H1 (cell line): ENCODE data around the gene SCMH1. TPM values are rescaled to one million over a fixed set of nuclear protein-coding genes. Genes with fewer than 3 reads are reported as not detected.
A peak's percentile ranks its signal among the peaks of the same experiment; 100 is the strongest.

Experiments
- CTCF ChIA-PET: fragments of 300-600 bp; sonication (Branson Sonifier 250); formaldehyde crosslinking; loops from one replicate; lab custom pipeline; 2021; ENCODE audit not compliant: partially characterized antibody; lab: Charles Lee
- POLR2A ChIA-PET: fragments of 300-600 bp; sonication (Branson Sonifier 250); formaldehyde crosslinking; loops from one replicate; lab custom pipeline; 2021; ENCODE audit warnings: inconsistent platforms; ENCODE audit not compliant: partially characterized antibody; lab: Charles Lee
- DNase-seq, 2 experiments: peaks; one replicate each; pipeline versions ENCODE4 v3.0.0 to v3.0.0-alpha.2; 2010 to 2022; ENCODE audit warnings: low spot score in 2 of 2, low read depth in 1 of 2, mixed read lengths in 1 of 2
- FAIRE-seq: peaks from 2 replicates; lab custom pipeline; 2011; peaks lifted over from hg19 to GRCh38; lab: Jason Lieb, UNC
- H2AFZ ChIP-seq: 2 replicates; pipeline ENCODE4 v1.8.1; 2012; ENCODE audit warnings: low read length, inconsistent platforms
- H2AK5ac ChIP-seq: 2 replicates; pipeline ENCODE4 v1.6.1; 2013; ENCODE audit warnings: low read depth, low read length
- H2BK120ac ChIP-seq: replicated peaks from 2 replicates; pipeline ENCODE3; 2013; ENCODE audit warnings: low read depth, low read length, inconsistent platforms
- H2BK12ac ChIP-seq: 2 replicates; pipeline ENCODE4 v1.6.1; 2013; ENCODE audit warnings: low read depth, low read length
- H2BK15ac ChIP-seq: 2 replicates; pipeline ENCODE4 v1.6.1; 2013; ENCODE audit warnings: low read length
- H2BK20ac ChIP-seq: 2 replicates; pipeline ENCODE4 v1.6.1; 2013; ENCODE audit warnings: low read length
- H2BK5ac ChIP-seq: 2 replicates; pipeline ENCODE4 v1.6.1; 2013; ENCODE audit warnings: low read depth, low read length
- H3K14ac ChIP-seq: 2 replicates; pipeline ENCODE4 v1.6.1; 2013; ENCODE audit warnings: inconsistent platforms; ENCODE audit not compliant: insufficient read length
- H3K18ac ChIP-seq: 2 replicates; pipeline ENCODE4 v1.6.1; 2013; ENCODE audit warnings: low read length; ENCODE audit errors: extremely low read depth
- H3K23ac ChIP-seq: 2 replicates; pipeline ENCODE4 v1.6.1; 2013; ENCODE audit warnings: inconsistent platforms; ENCODE audit not compliant: insufficient read length
- H3K23me2 ChIP-seq: 2 replicates; pipeline ENCODE4 v1.6.1; 2013; ENCODE audit warnings: low read depth, low read length
- H3K27ac ChIP-seq: 2 replicates; pipeline ENCODE4 v1.6.1; 2011; ENCODE audit warnings: low read depth, low read length, inconsistent platforms
- H3K27me3 ChIP-seq, 4 experiments: replicated peaks in 1 of 4; 1 replicate in 1 of 4; 2 replicates in 3 of 4; pipeline versions ENCODE4 v1.6.1 to v1.8.1; 2011 to 2013; ENCODE audit warnings: low read length in 3 of 4, mild to moderate bottlenecking in 3 of 4, inconsistent platforms in 2 of 4, mixed read lengths in 2 of 4, moderate library complexity in 1 of 4; ENCODE audit not compliant: control insufficient read depth in 3 of 4, insufficient read depth in 3 of 4; ENCODE audit errors: extremely low read depth in 1 of 4
- H3K36me3 ChIP-seq, 4 experiments: 2 replicates each; pipeline versions ENCODE4 v1.6.1 to v1.8.1; 2011 to 2013; ENCODE audit warnings: mild to moderate bottlenecking in 4 of 4, low read length in 3 of 4, moderate library complexity in 2 of 4, control low read depth in 1 of 4, inconsistent platforms in 1 of 4; ENCODE audit not compliant: insufficient read depth in 4 of 4, control insufficient read depth in 2 of 4
- H3K4ac ChIP-seq: replicated peaks from 2 replicates; pipeline ENCODE3; 2013; ENCODE audit warnings: low read length, low read depth, mixed read lengths, inconsistent platforms; ENCODE audit not compliant: insufficient read length
- H3K4me1 ChIP-seq, 4 experiments: replicated peaks in 1 of 4; 1 replicate in 1 of 4; 2 replicates in 3 of 4; pipeline versions ENCODE4 v1.6.1 to v1.8.1; 2011 to 2013; ENCODE audit warnings: low read length in 3 of 4, inconsistent platforms in 2 of 4, mixed read lengths in 1 of 4; ENCODE audit not compliant: insufficient read depth in 4 of 4, control insufficient read depth in 3 of 4
- H3K4me2 ChIP-seq, 2 experiments: 2 replicates each; pipeline versions ENCODE4 v1.6.1 to v1.8.1; 2011 to 2013; ENCODE audit warnings: low read depth in 2 of 2, low read length in 2 of 2, control low read depth in 1 of 2, inconsistent platforms in 1 of 2, mild to moderate bottlenecking in 1 of 2; ENCODE audit not compliant: insufficient read depth in 1 of 2
- H3K4me3 ChIP-seq, 4 experiments: fragments of 200-600, 300-600 bp in 1 of 4; sonication (generic), shearing (Covaris generic), sonication (Bioruptor Twin) in 1 of 4; 2 replicates each; pipeline versions ENCODE4 v1.5.1 to v1.8.1; 2011 to 2016; ENCODE audit warnings: low read length in 4 of 4, low read depth in 3 of 4, control low read depth in 2 of 4, inconsistent platforms in 2 of 4, mild to moderate bottlenecking in 2 of 4, mixed read lengths in 1 of 4, moderate library complexity in 1 of 4; ENCODE audit not compliant: insufficient read depth in 2 of 4; ENCODE audit errors: extremely low read depth in 1 of 4
- H3K56ac ChIP-seq: replicated peaks from 2 replicates; pipeline ENCODE3; 2013; ENCODE audit warnings: low read depth, mild to moderate bottlenecking, mixed read lengths, low read length, inconsistent platforms; ENCODE audit not compliant: insufficient read length
- H3K79me1 ChIP-seq: 2 replicates; pipeline ENCODE4 v1.6.1; 2013; ENCODE audit warnings: low read depth, low read length, control low read depth
- H3K79me2 ChIP-seq, 2 experiments: 2 replicates each; pipeline versions ENCODE4 v1.6.1 to v1.8.1; 2012 to 2013; ENCODE audit warnings: low read length in 2 of 2, mild to moderate bottlenecking in 2 of 2, inconsistent platforms in 1 of 2; ENCODE audit not compliant: insufficient read depth in 2 of 2, control insufficient read depth in 1 of 2
- H3K9ac ChIP-seq, 4 experiments: replicated peaks in 1 of 4; 1 replicate in 1 of 4; 2 replicates in 3 of 4; pipeline versions ENCODE4 v1.6.1 to v1.8.1; 2011 to 2013; ENCODE audit warnings: low read depth in 3 of 4, low read length in 3 of 4, control low read depth in 2 of 4, mild to moderate bottlenecking in 2 of 4, moderate library complexity in 2 of 4, inconsistent platforms in 1 of 4; ENCODE audit errors: extremely low read depth in 1 of 4
- H3K9me3 ChIP-seq, 2 experiments: 2 replicates each; pipeline versions ENCODE4 v1.6.1 to v1.8.1; 2012 to 2013; ENCODE audit warnings: mild to moderate bottlenecking in 2 of 2, moderate library complexity in 2 of 2, control low read depth in 1 of 2, inconsistent platforms in 1 of 2, low read depth in 1 of 2, low read length in 1 of 2, mixed read lengths in 1 of 2; ENCODE audit not compliant: insufficient read depth in 2 of 2
- H4K20me1 ChIP-seq, 2 experiments: replicated peaks in 1 of 2; 2 replicates each; pipeline versions ENCODE3 to v1.8.1; 2011 to 2013; ENCODE audit warnings: inconsistent platforms in 2 of 2, low read length in 2 of 2, mild to moderate bottlenecking in 1 of 2; ENCODE audit not compliant: insufficient read depth in 2 of 2, control insufficient read depth in 1 of 2
- H4K5ac ChIP-seq: 2 replicates; pipeline ENCODE4 v1.6.1; 2013; ENCODE audit warnings: low read length, low read depth, mixed read lengths, inconsistent platforms; ENCODE audit not compliant: insufficient read length
- H4K8ac ChIP-seq: 2 replicates; pipeline ENCODE4 v1.8.0; 2013; ENCODE audit warnings: mild to moderate bottlenecking, moderate library complexity, low read length, inconsistent platforms; ENCODE audit not compliant: insufficient read depth; ENCODE audit errors: extremely low read depth
- H4K91ac ChIP-seq: replicated peaks from 2 replicates; pipeline ENCODE3; 2013; ENCODE audit warnings: low read length, mixed read lengths, inconsistent platforms; ENCODE audit not compliant: insufficient read length
- BRCA1 ChIP-seq: IDR thresholded peaks from 2 replicates; pipeline ENCODE4 v1.6.1; 2012; ENCODE audit warnings: low read depth, low read length, improper control_type of control experiment
- GABPA ChIP-seq: IDR thresholded peaks from 2 replicates; pipeline ENCODE4 v1.6.1; 2011; ENCODE audit warnings: mild to moderate bottlenecking, low read length, moderate library complexity, borderline replicate concordance; ENCODE audit not compliant: insufficient read depth
- RAD21 ChIP-seq, 2 experiments: IDR thresholded peaks in 1 of 2; conservative IDR thresholded peaks in 1 of 2; 2 replicates each; pipeline ENCODE4 v1.6.1; 2011; ENCODE audit warnings: low read depth in 2 of 2, low read length in 2 of 2, improper control_type of control experiment in 1 of 2, inconsistent platforms in 1 of 2, mild to moderate bottlenecking in 1 of 2, moderate library complexity in 1 of 2
- WGBS, 2 experiments: shearing (Covaris generic) in 1 of 2; methylation state at CpG; one replicate each; pipeline versions ENCODE4 v1.1.6 to v1.1.7; 2013 to 2015; ENCODE audit warnings: low lambda C conversion rate in 2 of 2, mixed read lengths in 2 of 2, inconsistent platforms in 1 of 2, low coverage in 1 of 2, missing lambda C conversion rate in 1 of 2; ENCODE audit not compliant: insufficient replicate concordance in 2 of 2, insufficient coverage in 1 of 2, insufficient read length in 1 of 2; ENCODE audit errors: extremely low coverage in 1 of 2, missing lambda C conversion rate in 1 of 2; 5-methylcytosine and 5-hydroxymethylcytosine counted together
- polyA plus RNA-seq, 7 experiments: library from polyadenylated mRNA; depleted of rRNA in 3 of 7; stranded (reverse) in 5 of 7; unstranded in 2 of 7; fragments of >200 nt in 5 of 7; fragments of 200-250 nt in 2 of 7; gene quantifications; 1 replicate in 5 of 7; 2 replicates in 1 of 7; 4 replicates in 1 of 7; pipeline versions ENCODE4 v1.2.1 to v1.2.3, GENCODE V29; 2011 to 2013; ENCODE audit warnings: missing spikeins in 2 of 7, mixed read lengths in 2 of 7
- total RNA-seq: library from RNA; stranded (reverse); fragmentation: NEBNext Ultra II Directional; extraction: Animal tissue kit (Norgen Biotek cat#: 25700); gene quantifications from 2 replicates; pipeline ENCODE4 v1.2.1, GENCODE V29; 2021
- TF ChIP-seq, protein P1 (sequence below), 3 experiments: IDR thresholded peaks; 1 replicate in 2 of 3; 2 replicates in 1 of 3; pipeline versions ENCODE4 v1.5.1 to v1.6.1; 2011; ENCODE audit warnings: low read length in 3 of 3, mild to moderate bottlenecking in 3 of 3, inconsistent platforms in 2 of 3, low read depth in 1 of 3, moderate library complexity in 1 of 3; ENCODE audit not compliant: insufficient read depth in 1 of 3; ENCODE audit errors: control extremely low read depth in 1 of 3

The SCMH1 gene
- total and polyA plus RNA-seq, 2 of the 8 experiments (the other 6 are each of a cell fraction or from before 2014, with no cell fraction given), result 16.6 to 30.7 TPM

DNA sequence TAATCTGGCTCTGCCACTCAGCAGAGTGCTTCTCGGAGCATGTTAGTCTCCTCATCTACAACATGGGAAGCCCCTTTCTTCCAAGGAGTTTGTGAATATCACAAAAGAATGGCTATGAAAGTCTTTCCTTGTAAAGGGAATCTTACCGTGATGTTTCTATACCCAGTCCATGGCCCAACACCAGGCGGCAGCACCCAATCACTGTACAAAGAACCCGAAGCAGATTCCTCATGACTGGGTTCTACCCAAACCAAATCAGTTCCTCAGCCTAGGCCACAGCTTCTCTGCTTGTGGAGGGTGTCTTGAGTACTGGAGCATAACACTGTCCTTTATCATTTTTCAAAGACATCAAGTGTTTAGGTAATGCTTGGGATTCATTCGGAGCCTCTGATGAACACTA is 204.0 kb downstream of the SCMH1 start:
- H4K91ac ChIP-seq, result no peak overlapping the region
- no peak overlapping the region for H2BK12ac ChIP-seq
- no peak overlapping the region for H2AK5ac ChIP-seq
- H3K18ac ChIP-seq, result no peak overlapping the region
- no peaks in the 10 kb centered on the region; the same call in 1 of the 2 replicates for H3K23me2 ChIP-seq
- FAIRE-seq, result no peak
- H2AFZ ChIP-seq, result no peak overlapping the region
- ChIA-PET CTCF (interaction anchor here (0.7 to 2.8 kb wide), 7 partner anchors 9 to 393 kb away, joined by 3 to 20 read pairs (median 3); no protein-coding TSS in a partner anchor), POLR2A (interaction anchor here (1.1 to 2.0 kb wide), 3 partner anchors 8 to 35 kb away, joined by 3 to 9 read pairs (median 4); no protein-coding TSS in a partner anchor)
- 81% methylated on average over 5 of the region's 5 CpGs; no CpG with 5 or more reads in 1 of the 2 experiments for WGBS, 2 experiments
- H4K5ac ChIP-seq, result no peak overlapping the region
- no peak overlapping the region for H3K23ac ChIP-seq
- H2BK15ac ChIP-seq, result no peak overlapping the region
- H3K79me1 ChIP-seq, result no peaks in the 10 kb centered on the region
- no peak overlapping the region for H3K14ac ChIP-seq
- DNase-seq, result no peak
- H3K36me3 ChIP-seq, result peaks cover 0 to 4% (median 2%) of the 10 kb centered on the region in 4 experiments; a peak in 3 of 8 replicates
- peaks cover 0 to 3% (median 0%) of the 10 kb centered on the region in 4 experiments; a peak in 1 of 7 replicates for H3K27me3 ChIP-seq
- H3K4me3 ChIP-seq, result no peak overlapping the region
- H3K9me3 ChIP-seq, result no peaks in the 10 kb centered on the region
- H3K4me2 ChIP-seq, result no peak overlapping the region
- TF ChIP-seq BRCA1 (no peak), GABPA (no peak), RAD21 (IDR thresholded peaks at IDR 0.05 in 1 of 2, conservative IDR thresholded peaks at IDR 0.05 in 1 of 2; ENCODE audit: low read depth in 2 of 2, low read length in 2 of 2) (peak; percentile 50 to 52)
- TF ChIP-seq, protein P1, sequence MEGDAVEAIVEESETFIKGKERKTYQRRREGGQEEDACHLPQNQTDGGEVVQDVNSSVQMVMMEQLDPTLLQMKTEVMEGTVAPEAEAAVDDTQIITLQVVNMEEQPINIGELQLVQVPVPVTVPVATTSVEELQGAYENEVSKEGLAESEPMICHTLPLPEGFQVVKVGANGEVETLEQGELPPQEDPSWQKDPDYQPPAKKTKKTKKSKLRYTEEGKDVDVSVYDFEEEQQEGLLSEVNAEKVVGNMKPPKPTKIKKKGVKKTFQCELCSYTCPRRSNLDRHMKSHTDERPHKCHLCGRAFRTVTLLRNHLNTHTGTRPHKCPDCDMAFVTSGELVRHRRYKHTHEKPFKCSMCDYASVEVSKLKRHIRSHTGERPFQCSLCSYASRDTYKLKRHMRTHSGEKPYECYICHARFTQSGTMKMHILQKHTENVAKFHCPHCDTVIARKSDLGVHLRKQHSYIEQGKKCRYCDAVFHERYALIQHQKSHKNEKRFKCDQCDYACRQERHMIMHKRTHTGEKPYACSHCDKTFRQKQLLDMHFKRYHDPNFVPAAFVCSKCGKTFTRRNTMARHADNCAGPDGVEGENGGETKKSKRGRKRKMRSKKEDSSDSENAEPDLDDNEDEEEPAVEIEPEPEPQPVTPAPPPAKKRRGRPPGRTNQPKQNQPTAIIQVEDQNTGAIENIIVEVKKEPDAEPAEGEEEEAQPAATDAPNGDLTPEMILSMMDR (IDR thresholded peaks at IDR 0.05; ENCODE audit: control extremely low read depth in 1 of 3, insufficient read depth in 1 of 3, low read depth in 1 of 3, low read length in 3 of 3), result peak; percentile 11 to 35 (median 26)
- no peak overlapping the region for H3K9ac ChIP-seq
- H2BK20ac ChIP-seq, result no peak overlapping the region
- H3K79me2 ChIP-seq, result no peaks in the 10 kb centered on the region
- no peak overlapping the region for H4K8ac ChIP-seq
- no peak overlapping the region for H2BK5ac ChIP-seq
- no peaks in the 10 kb centered on the region; a peak in 2 of 7 replicates for H3K4me1 ChIP-seq
- no peak overlapping the region for H2BK120ac ChIP-seq
- peaks cover 0 to 2% of the 10 kb centered on the region in 2 experiments for H4K20me1 ChIP-seq
- H3K56ac ChIP-seq, result no peak overlapping the region
- no peak overlapping the region for H3K4ac ChIP-seq
- no peak overlapping the region for H3K27ac ChIP-seq
